Prostate gland (tissue), 2 donors: Measurements from ENCODE around the gene MYO7B.

Source experiments
- POLR2A ChIP-seq: fragments of 450-650 bp; IDR thresholded peaks from one replicate; pipeline ENCODE4 v1.6.1; 2016; ENCODE audit warnings: antibody characterized with exemption, mild to moderate bottlenecking
- TF ChIP-seq, protein P1 (sequence below), 4 experiments: fragments of 200-600 bp in 2 of 4; fragments of 450-650 bp in 2 of 4; sonication (generic) in 2 of 4; IDR thresholded peaks; 1 replicate in 3 of 4; 2 replicates in 1 of 4; pipeline ENCODE4 v1.5.1; 2016 to 2019; ENCODE audit warnings: antibody characterized with exemption in 4 of 4, mild to moderate bottlenecking in 2 of 4, moderate library complexity in 2 of 4

DNA sequence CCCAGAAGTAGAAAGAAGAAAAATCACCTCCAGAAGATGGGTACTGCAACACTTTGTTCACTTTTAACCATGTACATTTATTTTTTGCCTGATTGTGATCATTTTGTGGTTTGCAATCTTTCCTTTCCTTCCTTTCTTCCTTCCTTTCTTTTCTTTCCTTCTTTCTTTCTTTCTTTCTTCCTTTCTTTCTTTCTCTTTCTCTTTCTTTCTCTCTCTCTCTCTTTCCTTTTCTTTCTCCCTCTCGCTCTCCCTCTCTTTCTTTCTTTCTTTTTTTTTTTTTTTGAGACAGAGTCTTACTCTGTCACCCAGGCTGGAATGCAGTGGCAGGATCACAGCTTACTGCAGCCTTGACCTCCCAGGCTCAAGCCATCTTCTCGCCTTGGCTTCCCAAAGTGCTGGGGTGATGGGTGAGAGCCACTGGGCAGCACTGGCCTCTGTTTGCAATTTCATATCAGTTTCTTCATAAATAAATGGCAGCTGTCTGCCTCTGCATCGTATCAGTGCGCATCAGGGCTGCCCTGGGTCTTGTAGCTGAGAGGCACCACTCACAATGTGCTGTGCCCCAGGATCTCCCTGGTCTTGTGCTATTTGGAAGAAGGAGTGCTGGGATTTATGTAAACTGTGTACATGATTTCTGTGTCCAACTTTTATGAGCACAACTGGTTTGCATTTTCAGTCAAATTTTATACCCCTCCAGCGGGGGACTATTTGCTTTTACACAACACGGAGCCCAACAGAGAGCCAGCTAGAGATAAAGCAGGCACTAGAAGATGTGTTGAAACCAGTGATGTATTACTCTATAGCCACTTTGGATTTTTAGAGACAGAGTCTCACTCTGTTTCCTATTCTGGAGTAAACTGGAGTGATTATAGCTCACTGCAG is 146.7 kb downstream of the MYO7B start:
- TF ChIP-seq, protein P1, sequence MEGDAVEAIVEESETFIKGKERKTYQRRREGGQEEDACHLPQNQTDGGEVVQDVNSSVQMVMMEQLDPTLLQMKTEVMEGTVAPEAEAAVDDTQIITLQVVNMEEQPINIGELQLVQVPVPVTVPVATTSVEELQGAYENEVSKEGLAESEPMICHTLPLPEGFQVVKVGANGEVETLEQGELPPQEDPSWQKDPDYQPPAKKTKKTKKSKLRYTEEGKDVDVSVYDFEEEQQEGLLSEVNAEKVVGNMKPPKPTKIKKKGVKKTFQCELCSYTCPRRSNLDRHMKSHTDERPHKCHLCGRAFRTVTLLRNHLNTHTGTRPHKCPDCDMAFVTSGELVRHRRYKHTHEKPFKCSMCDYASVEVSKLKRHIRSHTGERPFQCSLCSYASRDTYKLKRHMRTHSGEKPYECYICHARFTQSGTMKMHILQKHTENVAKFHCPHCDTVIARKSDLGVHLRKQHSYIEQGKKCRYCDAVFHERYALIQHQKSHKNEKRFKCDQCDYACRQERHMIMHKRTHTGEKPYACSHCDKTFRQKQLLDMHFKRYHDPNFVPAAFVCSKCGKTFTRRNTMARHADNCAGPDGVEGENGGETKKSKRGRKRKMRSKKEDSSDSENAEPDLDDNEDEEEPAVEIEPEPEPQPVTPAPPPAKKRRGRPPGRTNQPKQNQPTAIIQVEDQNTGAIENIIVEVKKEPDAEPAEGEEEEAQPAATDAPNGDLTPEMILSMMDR (IDR thresholded peaks at IDR 0.05), result no peak
- no peak for TF ChIP-seq POLR2A
